GM08714 (cell line): ENCODE data around the gene PDE3B.
"Not testable (repeated sequence)": the region's sequence is repeated elsewhere in the genome, so short reads cannot be mapped to it uniquely, and the experiment has no call there.

ENCODE experiments used
- H3K4me3 ChIP-seq: fragments of 200-500 bp; sonication (Bioruptor generic); 2 replicates; pipeline ENCODE4 v1.5.1; 2014; ENCODE audit warnings: mild to moderate bottlenecking, low read length, inconsistent platforms
- ZNF274 ChIP-seq: IDR thresholded peaks from 2 replicates; pipeline ENCODE4 v1.6.1; 2012; ENCODE audit warnings: mild to moderate bottlenecking, low read depth, low read length

The PDE3B gene

GRCh38 chr11:14835496-14836492, 192.2 kb downstream of the PDE3B start:
- H3K4me3 ChIP-seq: no peak overlapping the region
- no peak for TF ChIP-seq ZNF274

DNA sequence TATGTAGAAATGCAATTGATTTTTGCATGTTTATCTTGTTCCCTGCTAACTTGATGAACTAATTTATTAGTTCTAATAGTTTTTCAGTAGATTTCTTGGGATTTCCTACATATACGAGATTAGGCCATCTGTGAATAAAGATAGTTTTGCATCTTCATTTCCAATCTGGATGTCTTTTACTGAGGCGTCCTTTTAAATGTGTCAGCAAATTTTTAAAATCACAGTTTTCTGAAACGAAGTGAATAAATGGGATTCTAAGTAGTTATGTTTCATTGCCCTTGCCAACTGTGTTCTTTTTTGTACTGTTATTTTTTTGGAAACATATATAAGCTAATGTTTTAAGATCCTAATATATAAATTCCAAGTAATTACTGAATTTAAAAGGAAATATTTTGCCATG, 198.4 kb downstream of the PDE3B start:
- no peak overlapping the region for H3K4me3 ChIP-seq
- no peak for TF ChIP-seq ZNF274

GRCh38 chr11:14852571-14853177, 209.1 kb downstream of the PDE3B start:
- no peak overlapping the region for H3K4me3 ChIP-seq
- TF ChIP-seq ZNF274: no peak

DNA sequence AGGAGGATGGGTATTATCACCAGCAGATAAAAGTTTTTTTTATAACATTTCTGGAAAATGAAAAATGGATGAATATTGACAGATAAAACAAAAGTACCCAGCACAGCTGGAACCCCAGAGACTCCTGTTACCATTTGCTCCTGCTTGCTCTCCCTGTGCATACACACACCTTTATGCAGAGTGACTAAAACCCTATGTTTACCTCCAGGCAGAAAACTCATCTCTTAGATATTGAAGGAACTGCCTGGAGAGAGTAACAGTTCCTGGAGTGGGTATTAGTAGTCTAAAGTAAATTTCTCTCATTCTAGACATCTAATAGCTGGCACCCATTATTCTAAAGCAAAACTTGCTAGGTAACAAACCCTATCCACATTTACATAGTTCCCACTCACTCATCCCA, 210.5 kb downstream of the PDE3B start:
- H3K4me3 ChIP-seq: no peak overlapping the region
- TF ChIP-seq ZNF274: no peak

DNA sequence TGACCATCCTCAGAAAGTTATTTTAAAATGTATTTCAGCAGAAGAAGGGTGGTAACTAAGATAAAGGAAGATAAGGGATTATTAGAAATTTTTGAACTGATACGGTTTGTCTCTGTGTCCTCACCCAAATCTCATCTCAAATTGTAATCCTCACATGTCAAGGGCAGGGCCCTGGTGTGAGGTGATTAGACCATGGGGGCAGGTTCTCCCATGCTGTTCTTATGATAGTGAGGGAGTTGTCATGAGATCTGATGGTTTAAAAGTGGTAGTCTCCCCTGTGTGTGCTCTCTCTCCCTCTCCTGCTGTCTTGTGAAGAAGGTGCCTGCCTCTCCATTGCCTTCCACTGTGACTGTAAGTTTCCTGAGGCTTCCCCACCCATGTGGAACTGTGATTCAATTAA, 212.3 kb downstream of the PDE3B start:
- H3K4me3 ChIP-seq: no peak overlapping the region
- no peak for TF ChIP-seq ZNF274

DNA sequence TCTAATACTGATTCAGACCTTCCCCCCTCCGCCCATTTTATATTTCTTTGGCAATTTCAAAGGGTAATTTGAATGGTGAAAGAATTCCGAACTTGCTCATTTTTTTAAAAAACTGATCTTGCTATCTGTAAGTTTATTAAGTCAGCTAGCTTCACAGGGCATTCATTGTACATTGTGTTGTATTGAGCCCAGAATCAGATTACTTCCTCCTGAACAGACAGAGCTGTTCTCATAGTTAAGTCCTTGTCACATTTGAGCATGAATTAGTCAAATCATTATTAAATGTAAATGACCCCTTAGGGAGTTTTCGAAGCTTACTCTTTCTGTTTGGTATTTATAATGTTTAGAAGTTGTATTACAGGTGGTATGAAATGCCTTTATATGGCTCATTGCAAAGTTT, 214.0 kb downstream of the PDE3B start:
- TF ChIP-seq ZNF274: no peak
- no peak overlapping the region for H3K4me3 ChIP-seq

GRCh38 chr11:14858404-14858803, 214.8 kb downstream of the PDE3B start:
- TF ChIP-seq ZNF274: no peak
- H3K4me3 ChIP-seq: no peak overlapping the region

- TF ChIP-seq ZNF274: no peak
- no peak overlapping the region for H3K4me3 ChIP-seq
Observed at GRCh38 chr11:14860511-14860910, 216.9 kb downstream of the PDE3B start.

GRCh38 chr11:14861680-14862079, 218.1 kb downstream of the PDE3B start:
- H3K4me3 ChIP-seq: no peak overlapping the region
- TF ChIP-seq ZNF274: no peak

GRCh38 chr11:14863775-14864174, 220.2 kb downstream of the PDE3B start:
- H3K4me3 ChIP-seq: not testable (repeated sequence)

- no peak for TF ChIP-seq ZNF274
Observed at GRCh38 chr11:14872032-14872431, 228.4 kb downstream of the PDE3B start.

GRCh38 chr11:14873632-14874031, 230.0 kb downstream of the PDE3B start:
- no peak overlapping the region for H3K4me3 ChIP-seq
- TF ChIP-seq ZNF274: no peak

More at GRCh38 chr11:14872032-14872431, 228.4 kb downstream of the PDE3B start:
- H3K4me3 ChIP-seq: no peak overlapping the region

GRCh38 chr11:14875163-14875562, 231.6 kb downstream of the PDE3B start:
- no peak overlapping the region for H3K4me3 ChIP-seq
- TF ChIP-seq ZNF274: no peak

GRCh38 chr11:14881576-14882193, 238.1 kb downstream of the PDE3B start:
- no peak for TF ChIP-seq ZNF274
- H3K4me3 ChIP-seq: no peak overlapping the region

- no peak for TF ChIP-seq ZNF274
- H3K4me3 ChIP-seq: no peak overlapping the region
Observed at GRCh38 chr11:14882196-14882595, 238.6 kb downstream of the PDE3B start.

GRCh38 chr11:14883683-14884082, 240.1 kb downstream of the PDE3B start:
- H3K4me3 ChIP-seq: not testable (repeated sequence)
